Breast epithelium (tissue), 3 donors: Measurements from ENCODE around the gene AP5Z1.

Experiments
- CTCF ChIP-seq, 3 donors: fragments of 450-650 bp; IDR thresholded peaks; one replicate each; pipeline ENCODE4 v1.5.1; 2016 to 2017; ENCODE audit warnings: antibody characterized with exemption in 3 of 3, mild to moderate bottlenecking in 3 of 3, moderate library complexity in 3 of 3
- POLR2A ChIP-seq: fragments of 450-650 bp; IDR thresholded peaks from one replicate; pipeline ENCODE4 v1.6.1; 2016; ENCODE audit warnings: antibody characterized with exemption, mild to moderate bottlenecking, moderate library complexity
- POLR2AphosphoS5 ChIP-seq, 3 donors: sonication (generic); formaldehyde crosslinking; IDR thresholded peaks; one replicate each; pipeline ENCODE4 v1.6.1; 2017; ENCODE audit warnings: antibody characterized with exemption in 3 of 3

- TF ChIP-seq POLR2AphosphoS5 (IDR thresholded peaks at IDR 0.05) (no peak), CTCF (IDR thresholded peaks at IDR 0.05) (no peak), POLR2A (no peak)
These were observed 9.9 kb downstream of the AP5Z1 start for GRCh38 chr7:4785371-4785770.
